A673 (cell line): ENCODE results near the gene ETNK2. TPM values are rescaled to one million over a fixed set of nuclear protein-coding genes. Genes with fewer than 3 reads are reported as not detected.

Experiments used
- BruUV-seq: library from RNA; stranded (reverse); fragments of 400-500 nt; replicated peaks from 2 replicates; lab custom pipeline; 2021; lab: Mats Ljungman, UMichigan
- CTCF ChIA-PET: fragments of 300-600 bp; sonication (Branson Sonifier 250); formaldehyde crosslinking; loops from one replicate; lab custom pipeline; 2022; ENCODE audit warnings: antibody characterized with exemption; lab: Charles Lee
- POLR2A ChIA-PET: fragments of 300-600 bp; sonication (Branson Sonifier 250); formaldehyde crosslinking; loops from one replicate; lab custom pipeline; 2022; ENCODE audit warnings: antibody characterized with exemption; ENCODE audit not compliant: low non-redundant PET; lab: Charles Lee
- DNase-seq: peaks from one replicate; pipeline ENCODE4 v3.0.0-alpha.2; 2015; ENCODE audit warnings: low spot score
- H3K27ac ChIP-seq: fragments of 200-600 bp; sonication (generic); 2 replicates; pipeline ENCODE4 v1.5.1; 2016; ENCODE audit warnings: mixed run types, low read depth, mild to moderate bottlenecking, mixed read lengths, antibody characterized with exemption, low read length; ENCODE audit not compliant: poor library complexity, severe bottlenecking
- H3K27me3 ChIP-seq: fragments of 200-600 bp; sonication (generic); replicated peaks from 2 replicates; pipeline ENCODE4 v1.6.1; 2017; ENCODE audit warnings: mixed run types, low read depth, mild to moderate bottlenecking, mixed read lengths, antibody characterized with exemption, low read length; ENCODE audit not compliant: insufficient read depth, poor library complexity
- H3K36me3 ChIP-seq: fragments of 200-600 bp; sonication (generic); 2 replicates; pipeline ENCODE4 v1.6.1; 2016; ENCODE audit warnings: mixed run types, mild to moderate bottlenecking, mixed read lengths, antibody characterized with exemption, low read length; ENCODE audit not compliant: insufficient read depth, poor library complexity, severe bottlenecking
- H3K4me1 ChIP-seq: fragments of 200-600 bp; sonication (generic); 2 replicates; pipeline ENCODE4 v1.6.1; 2017; ENCODE audit warnings: mixed run types, mild to moderate bottlenecking, mixed read lengths, antibody characterized with exemption, low read length; ENCODE audit not compliant: insufficient read depth, poor library complexity, severe bottlenecking
- H3K4me3 ChIP-seq: fragments of 200-600 bp; sonication (generic); 2 replicates; pipeline ENCODE4 v1.5.1; 2016; ENCODE audit warnings: low read depth, mixed run types, mild to moderate bottlenecking, mixed read lengths, low read length; ENCODE audit not compliant: poor library complexity, severe bottlenecking
- H3K9me3 ChIP-seq: fragments of 200-600 bp; sonication (generic); 2 replicates; pipeline ENCODE4 v1.6.1; 2016; ENCODE audit warnings: mixed run types, low read depth, mild to moderate bottlenecking, mixed read lengths, antibody characterized with exemption, low read length; ENCODE audit not compliant: poor library complexity, severe bottlenecking
- EZH2 ChIP-seq: fragments of 200-600 bp; sonication (generic); IDR thresholded peaks from 2 replicates; pipeline ENCODE4 v1.6.1; 2017; ENCODE audit warnings: borderline replicate concordance, low read depth, mild to moderate bottlenecking, mixed read lengths, antibody characterized with exemption, low read length; ENCODE audit not compliant: poor library complexity, severe bottlenecking
- intact Hi-C: fragments of 100-400 bp; cut with micrococcal nuclease; formaldehyde crosslinking; loops from one replicate; pipeline ENCODE4 v1.10.0; 2022; ENCODE audit not compliant: unreplicated experiment
- total RNA-seq: library from RNA; stranded (reverse); gene quantifications from 2 replicates; pipeline ENCODE4 v1.2.3, GENCODE V29; 2021
- TF ChIP-seq, protein P1 (sequence below): fragments of 300-800, 200-600 bp; sonication (generic); conservative IDR thresholded peaks from 2 replicates; pipeline ENCODE4 v1.5.1; 2017; ENCODE audit warnings: low read depth, mild to moderate bottlenecking, antibody characterized with exemption, low read length, moderate library complexity, mixed read lengths

ETNK2 gene
- total RNA-seq, 1 experiment from 2014 or later: 8.3 TPM

DNA sequence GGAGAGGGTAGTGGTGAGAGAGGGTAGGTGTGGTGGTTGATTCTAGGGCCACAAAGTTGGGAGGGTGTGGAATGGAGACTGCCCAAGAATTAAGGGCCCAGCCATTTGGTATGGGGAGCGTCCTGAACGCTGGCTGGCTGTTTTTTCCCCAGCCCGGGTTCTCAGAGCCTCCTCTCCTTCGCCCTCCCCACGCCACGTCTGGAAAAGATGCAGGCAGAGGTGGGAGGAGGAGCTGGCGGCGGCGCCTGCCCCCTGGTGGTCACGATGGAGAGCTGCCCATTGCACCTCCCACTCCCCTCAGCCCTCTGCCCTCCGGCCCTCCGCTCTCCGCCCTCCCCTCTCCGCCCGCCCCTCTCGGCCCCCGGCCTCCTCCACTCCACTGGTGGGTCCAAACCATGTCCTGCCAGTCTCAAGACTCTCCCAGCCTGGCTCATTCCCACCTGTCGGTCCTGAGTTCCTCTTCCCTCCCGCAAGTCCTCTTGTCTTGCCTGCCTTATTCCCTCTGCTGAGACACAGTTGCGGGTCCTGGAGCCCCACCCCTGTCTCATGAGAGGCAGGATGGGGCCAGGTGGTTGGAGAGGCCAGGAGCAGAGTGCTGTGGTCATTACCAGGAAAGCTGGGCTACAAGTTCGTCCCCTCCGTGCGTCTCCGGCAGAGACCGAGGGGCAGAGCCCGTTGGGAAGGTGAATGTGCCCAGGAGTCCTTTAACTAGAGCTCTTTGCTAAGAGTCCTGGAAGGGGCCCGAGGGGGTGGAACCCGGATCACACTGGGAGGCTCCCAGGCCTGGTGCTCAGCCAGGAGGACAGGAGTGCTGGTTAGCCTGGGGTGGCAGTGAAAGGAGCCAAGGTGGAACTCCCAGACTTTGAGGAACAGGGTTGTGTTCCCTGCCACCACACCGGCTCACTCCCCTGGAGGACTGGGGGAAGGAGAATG, 22.6 kb downstream of the ETNK2 start:
- H3K27ac ChIP-seq: no peak overlapping the region
- ChIA-PET POLR2A (interaction anchor here (0.8 kb wide), 1 partner anchor 267 kb away, joined by 3 read pairs; no protein-coding TSS in a partner anchor), CTCF (interaction anchor here (0.6 to 3.2 kb wide), 9 partner anchors 13 to 269 kb away, joined by 3 to 74 read pairs (median 7); partner anchors contain the start of gene SNRPE)
- no peak for TF ChIP-seq EZH2
- TF ChIP-seq, protein P1, sequence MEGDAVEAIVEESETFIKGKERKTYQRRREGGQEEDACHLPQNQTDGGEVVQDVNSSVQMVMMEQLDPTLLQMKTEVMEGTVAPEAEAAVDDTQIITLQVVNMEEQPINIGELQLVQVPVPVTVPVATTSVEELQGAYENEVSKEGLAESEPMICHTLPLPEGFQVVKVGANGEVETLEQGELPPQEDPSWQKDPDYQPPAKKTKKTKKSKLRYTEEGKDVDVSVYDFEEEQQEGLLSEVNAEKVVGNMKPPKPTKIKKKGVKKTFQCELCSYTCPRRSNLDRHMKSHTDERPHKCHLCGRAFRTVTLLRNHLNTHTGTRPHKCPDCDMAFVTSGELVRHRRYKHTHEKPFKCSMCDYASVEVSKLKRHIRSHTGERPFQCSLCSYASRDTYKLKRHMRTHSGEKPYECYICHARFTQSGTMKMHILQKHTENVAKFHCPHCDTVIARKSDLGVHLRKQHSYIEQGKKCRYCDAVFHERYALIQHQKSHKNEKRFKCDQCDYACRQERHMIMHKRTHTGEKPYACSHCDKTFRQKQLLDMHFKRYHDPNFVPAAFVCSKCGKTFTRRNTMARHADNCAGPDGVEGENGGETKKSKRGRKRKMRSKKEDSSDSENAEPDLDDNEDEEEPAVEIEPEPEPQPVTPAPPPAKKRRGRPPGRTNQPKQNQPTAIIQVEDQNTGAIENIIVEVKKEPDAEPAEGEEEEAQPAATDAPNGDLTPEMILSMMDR: peak; percentile 92
- H3K4me3 ChIP-seq: no peak overlapping the region
- DNase-seq: peak; percentile 82
- H3K9me3 ChIP-seq: no peaks in the 10 kb centered on the region
- intact Hi-C loops: loop anchor here (1.0 to 10.0 kb wide), 2 partner anchors 258 to 404 kb away; no protein-coding TSS in a partner anchor
- H3K4me1 ChIP-seq: peaks cover 36% of the 10 kb centered on the region
- no peaks in the 10 kb centered on the region for H3K27me3 ChIP-seq
- BruUV-seq: no TSS peak
- H3K36me3 ChIP-seq: no peaks in the 10 kb centered on the region

DNA sequence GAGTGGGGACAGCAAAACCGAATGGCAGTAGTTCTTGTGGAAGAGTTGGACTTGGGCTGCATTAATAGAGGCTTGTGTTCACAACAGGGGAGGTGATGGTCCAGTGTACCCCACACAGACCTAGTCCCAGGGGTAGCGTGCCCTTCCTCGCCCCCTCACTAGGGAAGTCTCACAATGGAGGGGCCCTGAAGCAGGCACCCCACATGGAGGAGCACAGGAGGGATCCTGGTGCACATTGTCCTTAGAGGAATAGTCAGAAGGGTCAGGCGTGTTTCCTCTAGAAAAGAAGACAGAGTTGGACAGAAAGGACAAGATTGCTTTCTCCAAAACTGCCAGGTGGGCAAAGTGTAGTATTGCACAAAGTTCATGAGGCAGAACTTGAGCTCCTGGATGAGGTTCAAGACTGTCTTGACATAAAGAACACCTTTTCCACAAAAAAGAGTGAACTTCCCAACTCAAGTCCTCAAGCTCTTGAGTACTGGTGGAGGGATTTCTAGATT, 23.3 kb downstream of the ETNK2 start:
- H3K27me3 ChIP-seq: no peaks in the 10 kb centered on the region
- H3K36me3 ChIP-seq: no peaks in the 10 kb centered on the region
- no peaks in the 10 kb centered on the region for H3K9me3 ChIP-seq
- peaks cover 36% of the 10 kb centered on the region for H3K4me1 ChIP-seq
- no peak for DNase-seq
- H3K4me3 ChIP-seq: no peak overlapping the region
- TF ChIP-seq EZH2: no peak
- TF ChIP-seq, protein P1: no peak
- BruUV-seq: no TSS peak
- no peak overlapping the region for H3K27ac ChIP-seq
- ChIA-PET POLR2A (interaction anchor here (0.8 kb wide), 1 partner anchor 266 kb away, joined by 3 read pairs; no protein-coding TSS in a partner anchor), CTCF (interaction anchor here (0.6 to 3.2 kb wide), 5 partner anchors 237 to 268 kb away, joined by 3 to 74 read pairs (median 8); partner anchors contain the start of gene SNRPE)
- intact Hi-C loops: loop anchor here (10.0 kb wide), 1 partner anchor 404 kb away; no protein-coding TSS in a partner anchor

DNA sequence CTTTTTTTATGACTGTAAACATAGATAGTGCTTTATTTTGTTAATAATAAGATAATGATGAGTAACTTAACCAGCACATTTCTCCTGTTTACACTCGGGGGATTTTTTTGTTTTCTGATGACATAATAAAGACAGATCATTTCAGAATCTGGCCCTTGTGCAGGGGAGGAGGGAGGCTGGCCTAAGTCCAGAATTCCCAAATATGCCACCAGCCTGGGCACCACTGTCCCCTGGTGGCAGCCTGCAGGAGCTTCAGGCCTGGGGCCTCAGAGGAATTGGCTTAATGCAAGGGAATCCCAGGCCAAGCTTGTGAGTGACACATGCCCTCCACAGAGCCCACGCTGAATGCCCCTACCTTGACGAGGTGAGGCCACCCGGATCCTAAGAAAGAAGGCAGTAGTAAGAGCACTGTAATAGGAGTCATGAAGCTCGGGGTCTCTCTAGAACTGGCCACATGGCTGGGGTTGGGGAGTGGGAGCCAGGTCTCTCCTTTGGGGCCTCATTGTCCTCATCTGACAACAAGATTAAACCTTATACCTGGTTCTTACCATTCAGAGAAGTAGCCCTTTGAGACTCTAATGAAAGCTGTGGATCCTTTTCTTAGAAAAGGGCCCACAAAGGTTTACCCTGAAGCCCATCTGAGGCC, 24.1 kb downstream of the ETNK2 start:
- ChIA-PET CTCF (interaction anchor here (1.0 to 3.2 kb wide), 4 partner anchors 23 to 267 kb away, joined by 3 to 74 read pairs (median 11); partner anchors contain the start of gene SNRPE), POLR2A (interaction anchor here (0.6 kb wide), 1 partner anchor 206 kb away, joined by 3 read pairs; no protein-coding TSS in a partner anchor)
- Histone ChIP-seq H3K27me3 (no peaks in the 10 kb centered on the region), H3K36me3 (no peaks in the 10 kb centered on the region), H3K9me3 (no peaks in the 10 kb centered on the region), H3K27ac (no peak overlapping the region), H3K4me1 (peaks cover 36% of the 10 kb centered on the region), H3K4me3 (no peak overlapping the region)
- TF ChIP-seq, protein P1: peak; percentile 96
- no peak for TF ChIP-seq EZH2
- BruUV-seq: no TSS peak
- peak; percentile 91 for DNase-seq
- intact Hi-C loops: loop anchor here (1.0 to 10.0 kb wide), 2 partner anchors 266 to 403 kb away; partner anchors contain the start of gene SNRPE
